Thoracic aorta (tissue), 2 donors: ENCODE data around the gene RGS17. TPM values are rescaled to one million over a fixed set of nuclear protein-coding genes. Genes with fewer than 3 reads are reported as not detected.
"Not testable (repeated sequence)": the region's sequence is repeated elsewhere in the genome, so short reads cannot be mapped to it uniquely, and the experiment has no call there.

Experiments used
- ATAC-seq: fragments of 150-250 bp; one replicate; pipeline ENCODE4 v1.8.0; 2017; ENCODE audit warnings: low read depth; ENCODE audit not compliant: insufficient number of reproducible peaks, low FRiP score
- DNase-seq: peaks from one replicate; pipeline ENCODE4 v3.0.0-alpha.2; 2020; ENCODE audit warnings: low spot score
- H3K27ac ChIP-seq, 2 donors: fragments of 200-600 bp; sonication (generic); 1 replicate in 1 of 2; 2 replicates in 1 of 2; pipeline ENCODE4 v1.5.1; 2016; ENCODE audit warnings: mild to moderate bottlenecking in 2 of 2, moderate library complexity in 2 of 2
- H3K27me3 ChIP-seq: fragments of 200-600 bp; sonication (generic); replicated peaks from 2 replicates; pipeline ENCODE4 v1.6.0; 2016; ENCODE audit warnings: mild to moderate bottlenecking; ENCODE audit not compliant: insufficient read depth
- H3K36me3 ChIP-seq: fragments of 200-600 bp; sonication (generic); one replicate; pipeline ENCODE4 v1.5.1; 2016
- H3K4me1 ChIP-seq, 2 donors: fragments of 200-600 bp; sonication (generic); 1 replicate in 1 of 2; 2 replicates in 1 of 2; pipeline versions ENCODE4 v1.5.1 to v1.6.0; 2016; ENCODE audit warnings: low read depth in 2 of 2, mild to moderate bottlenecking in 1 of 2; ENCODE audit not compliant: control insufficient read depth in 1 of 2
- H3K4me3 ChIP-seq: fragments of 200-600 bp; sonication (generic); 2 replicates; pipeline ENCODE4 v1.5.1; 2016; ENCODE audit warnings: mild to moderate bottlenecking
- H3K9me3 ChIP-seq: fragments of 200-600 bp; sonication (generic); 2 replicates; pipeline ENCODE4 v1.5.1; 2016
- total RNA-seq, 2 donors: library from RNA; depleted of rRNA; stranded (reverse); fragments of >200 nt; gene quantifications; one replicate each; pipeline versions ENCODE4 v1.1.0 to v1.2.3, GENCODE V29; 2016
- TF ChIP-seq, protein P1 (sequence below): fragments of 200-600 bp; sonication (generic); IDR thresholded peaks from one replicate; pipeline ENCODE4 v1.5.1; 2019; ENCODE audit warnings: antibody characterized with exemption

The RGS17 gene
- total RNA-seq, 2 donors from 2014 or later = 3.4 to 3.7 TPM

DNA sequence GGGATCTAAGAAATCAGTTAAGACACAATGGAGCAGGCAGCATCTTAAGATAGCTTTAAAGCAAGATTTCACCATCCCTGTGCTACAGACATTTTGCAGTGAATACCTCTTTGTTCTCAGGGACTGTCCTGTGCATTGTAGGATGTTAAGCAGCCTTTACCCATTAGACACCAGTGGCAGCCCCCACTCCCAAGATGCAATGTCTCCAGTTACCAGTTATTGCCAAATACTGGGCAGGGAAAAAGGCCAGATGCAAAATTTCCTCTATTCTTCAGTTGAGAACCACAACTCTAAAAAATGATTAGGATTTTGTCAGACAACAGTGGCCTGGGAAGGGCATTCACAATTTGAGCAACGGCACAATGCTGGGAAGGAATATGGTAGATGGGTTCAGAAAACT lies 154.3 kb downstream of the RGS17 start:
- DNase-seq (no peak), ATAC-seq (no peak)
- no peak overlapping the region for H3K27ac ChIP-seq
- peaks cover 14% of the 10 kb centered on the region for H3K36me3 ChIP-seq
- TF ChIP-seq, protein P1, sequence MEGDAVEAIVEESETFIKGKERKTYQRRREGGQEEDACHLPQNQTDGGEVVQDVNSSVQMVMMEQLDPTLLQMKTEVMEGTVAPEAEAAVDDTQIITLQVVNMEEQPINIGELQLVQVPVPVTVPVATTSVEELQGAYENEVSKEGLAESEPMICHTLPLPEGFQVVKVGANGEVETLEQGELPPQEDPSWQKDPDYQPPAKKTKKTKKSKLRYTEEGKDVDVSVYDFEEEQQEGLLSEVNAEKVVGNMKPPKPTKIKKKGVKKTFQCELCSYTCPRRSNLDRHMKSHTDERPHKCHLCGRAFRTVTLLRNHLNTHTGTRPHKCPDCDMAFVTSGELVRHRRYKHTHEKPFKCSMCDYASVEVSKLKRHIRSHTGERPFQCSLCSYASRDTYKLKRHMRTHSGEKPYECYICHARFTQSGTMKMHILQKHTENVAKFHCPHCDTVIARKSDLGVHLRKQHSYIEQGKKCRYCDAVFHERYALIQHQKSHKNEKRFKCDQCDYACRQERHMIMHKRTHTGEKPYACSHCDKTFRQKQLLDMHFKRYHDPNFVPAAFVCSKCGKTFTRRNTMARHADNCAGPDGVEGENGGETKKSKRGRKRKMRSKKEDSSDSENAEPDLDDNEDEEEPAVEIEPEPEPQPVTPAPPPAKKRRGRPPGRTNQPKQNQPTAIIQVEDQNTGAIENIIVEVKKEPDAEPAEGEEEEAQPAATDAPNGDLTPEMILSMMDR = no peak
- H3K4me3 ChIP-seq = no peak overlapping the region
- no peaks in the 10 kb centered on the region for H3K27me3 ChIP-seq
- H3K4me1 ChIP-seq = peaks cover 0 to 8% of the 10 kb centered on the region in 2 donors
- no peaks in the 10 kb centered on the region for H3K9me3 ChIP-seq

DNA sequence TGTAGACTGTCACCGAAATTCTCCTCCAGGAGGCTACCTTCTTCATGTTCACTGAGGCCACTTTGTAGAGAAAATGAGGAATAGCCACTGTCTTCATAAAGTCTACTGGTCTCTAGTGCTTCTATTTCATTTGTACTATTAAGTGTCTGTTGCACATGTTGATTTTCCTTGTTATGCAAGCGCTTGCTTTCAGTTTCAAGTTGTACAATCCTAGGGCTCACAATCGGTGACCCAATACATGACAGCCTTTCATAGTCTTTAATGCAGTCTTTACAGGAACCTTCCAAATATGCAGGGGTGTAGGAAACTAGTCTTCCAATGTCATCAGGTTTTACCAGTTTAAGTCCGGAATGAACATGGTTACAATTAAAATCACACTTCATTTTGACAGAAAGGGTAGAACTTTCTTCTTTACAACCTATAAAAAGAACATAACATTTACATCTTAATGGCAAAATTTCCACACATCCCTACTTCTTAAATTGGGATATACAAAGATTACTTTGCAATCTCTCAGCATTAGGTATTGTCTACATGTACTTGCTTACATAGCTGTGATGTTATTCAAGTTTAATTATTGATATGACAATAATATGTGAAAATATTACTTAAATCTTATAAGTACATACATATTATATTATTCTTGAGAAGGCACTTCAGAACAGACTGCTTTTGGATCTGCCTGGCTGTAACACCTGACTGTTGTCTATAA lies 155.7 kb downstream of the RGS17 start:
- no peak overlapping the region for H3K27ac ChIP-seq
- TF ChIP-seq, protein P1 = no peak
- ATAC-seq = no peak
- peaks cover 28% of the 10 kb centered on the region for H3K36me3 ChIP-seq
- no peaks in the 10 kb centered on the region for H3K4me1 ChIP-seq
- H3K27me3 ChIP-seq = no peaks in the 10 kb centered on the region
- H3K4me3 ChIP-seq = no peak overlapping the region
- no peak for DNase-seq
- no peaks in the 10 kb centered on the region for H3K9me3 ChIP-seq

DNA sequence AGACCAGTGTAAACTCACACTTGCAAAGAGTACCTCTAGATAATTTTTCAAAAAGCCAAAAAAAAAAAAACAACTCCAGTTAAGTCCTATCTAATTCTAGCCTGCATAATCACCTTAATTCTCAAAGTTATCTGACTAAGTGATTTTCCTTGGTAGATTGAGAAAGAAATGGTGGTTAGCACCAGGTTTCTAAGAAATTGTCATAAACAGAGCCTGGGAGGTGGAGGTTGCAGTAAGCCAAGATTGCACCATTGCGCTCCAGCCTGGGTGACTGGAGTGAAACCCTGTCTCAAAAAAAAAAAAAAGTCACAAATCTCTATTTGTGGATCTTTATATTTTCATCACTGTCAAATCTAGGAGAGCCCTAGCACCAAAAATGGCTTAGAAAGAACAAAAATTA lies 157.2 kb downstream of the RGS17 start:
- ATAC-seq (no peak), DNase-seq (no peak)
- Histone ChIP-seq H3K27me3 (no peaks in the 10 kb centered on the region), H3K4me1 (no peaks in the 10 kb centered on the region), H3K36me3 (peaks cover 36% of the 10 kb centered on the region), H3K9me3 (no peaks in the 10 kb centered on the region), H3K4me3 (no peak overlapping the region), H3K27ac (no peak overlapping the region)
- TF ChIP-seq, protein P1 = no peak

DNA sequence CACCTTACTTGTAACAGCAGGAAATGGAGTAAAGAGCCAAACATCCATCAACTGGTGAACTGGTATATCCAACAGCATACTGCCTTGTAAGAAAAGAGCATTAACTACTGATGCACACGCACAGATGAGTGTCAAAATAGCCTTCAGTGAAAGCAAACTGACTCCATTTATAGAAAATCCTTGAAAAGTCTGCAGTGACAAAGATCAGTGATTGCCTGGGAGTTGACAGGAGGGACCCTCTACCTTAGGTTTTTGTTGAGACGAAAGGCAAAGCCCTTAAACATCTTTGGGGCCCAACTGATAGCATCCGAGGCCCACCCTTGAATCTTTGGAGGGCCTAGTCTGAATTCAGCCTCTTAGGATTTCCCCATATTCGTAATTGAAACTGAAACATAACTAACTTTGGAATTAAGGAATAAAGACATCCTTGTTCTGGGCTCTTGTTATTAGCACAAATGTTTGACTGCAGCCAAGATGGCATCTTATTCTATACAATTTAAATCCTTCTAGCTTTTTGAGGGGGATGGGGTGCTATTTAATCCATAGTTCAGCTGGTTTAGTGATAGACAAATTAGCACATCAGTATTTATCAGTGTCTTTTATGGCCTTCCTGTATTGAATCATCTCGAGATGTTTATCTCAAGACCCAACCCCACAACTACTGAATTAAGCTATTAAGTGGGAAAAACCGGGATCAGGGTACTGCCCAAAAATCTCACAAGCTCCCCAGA lies 161.2 kb downstream of the RGS17 start:
- H3K4me3 ChIP-seq = no peak overlapping the region
- DNase-seq (no peak), ATAC-seq (no peak)
- H3K36me3 ChIP-seq = peaks cover 36% of the 10 kb centered on the region
- H3K9me3 ChIP-seq = no peaks in the 10 kb centered on the region
- no peak overlapping the region for H3K27ac ChIP-seq
- no peaks in the 10 kb centered on the region for H3K4me1 ChIP-seq
- H3K27me3 ChIP-seq = no peaks in the 10 kb centered on the region
- TF ChIP-seq, protein P1 = no peak

DNA sequence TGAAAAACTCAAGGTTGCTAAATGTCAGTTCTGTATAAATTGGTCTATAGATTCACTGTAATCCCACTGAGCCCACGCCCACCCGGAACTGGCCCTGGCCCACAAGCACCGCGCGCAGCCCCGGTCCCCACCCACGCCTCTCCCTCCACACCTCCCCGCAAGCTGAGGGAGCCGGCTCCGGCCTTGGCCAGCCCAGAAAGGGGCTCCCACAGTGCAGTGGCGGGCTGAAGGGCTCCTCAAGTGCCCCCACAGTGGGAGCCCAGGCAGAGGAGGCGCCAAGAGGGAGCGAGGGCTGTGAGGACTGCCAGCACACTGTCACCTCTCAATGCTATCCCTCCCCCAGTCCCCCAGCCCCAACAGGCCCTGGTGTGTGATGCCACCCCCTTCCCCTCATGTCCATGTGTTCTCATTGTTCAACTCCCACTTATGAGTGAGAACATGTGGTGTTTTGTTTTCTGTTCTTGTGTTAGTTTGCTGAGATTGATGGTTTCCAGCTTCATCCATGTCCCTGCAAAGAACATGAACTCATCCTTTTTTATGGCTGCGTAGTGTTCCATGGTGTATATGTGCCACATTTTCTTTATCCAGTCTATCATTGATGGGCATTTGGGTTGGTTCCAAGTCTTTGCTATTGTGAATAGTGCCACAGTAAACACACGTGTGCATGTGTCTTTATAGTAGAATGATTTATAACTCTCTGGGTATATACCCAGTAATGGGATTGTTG lies 164.8 kb downstream of the RGS17 start:
- H3K9me3 ChIP-seq, DNase-seq, H3K27ac ChIP-seq, H3K4me3 ChIP-seq, ATAC-seq, H3K27me3 ChIP-seq, H3K4me1 ChIP-seq: not testable (repeated sequence)
- peaks cover 18% of the 10 kb centered on the region for H3K36me3 ChIP-seq
